BE2C (cell line): ENCODE data around the gene CRYGN.

Experiments used
- DNase-seq: peaks from one replicate; pipeline ENCODE4 v3.0.0-alpha.2; 2020
- H3K27me3 ChIP-seq: fragments of 250-450 bp; sonication (Bioruptor Pico); 2 replicates; pipeline ENCODE4 v1.5.1; 2020; ENCODE audit warnings: mild to moderate bottlenecking
- H3K36me3 ChIP-seq: fragments of 250-450 bp; sonication (Bioruptor Pico); 2 replicates; pipeline ENCODE4 v1.5.1; 2020; ENCODE audit warnings: mild to moderate bottlenecking
- H3K4me1 ChIP-seq: fragments of 250-450 bp; sonication (Bioruptor Pico); 2 replicates; pipeline ENCODE4 v1.5.1; 2020
- H3K4me3 ChIP-seq: 2 replicates; pipeline ENCODE4 v1.5.1; 2011; ENCODE audit warnings: low read depth, low read length
- H3K9me3 ChIP-seq: fragments of 250-450 bp; sonication (Bioruptor Pico); 2 replicates; pipeline ENCODE4 v1.5.1; 2020
- CTCF ChIP-seq: IDR thresholded peaks from 2 replicates; pipeline ENCODE4 v1.5.1; 2012; ENCODE audit warnings: mild to moderate bottlenecking, low read depth, low read length

The CRYGN gene

GRCh38 chr7:151390598-151391357 lies 49.2 kb downstream of the CRYGN start:
- no peak overlapping the region for H3K4me3 ChIP-seq
- H3K9me3 ChIP-seq: no peaks in the 10 kb centered on the region
- H3K36me3 ChIP-seq: no peaks in the 10 kb centered on the region
- DNase-seq: no peak
- no peak for TF ChIP-seq CTCF
- no peaks in the 10 kb centered on the region for H3K4me1 ChIP-seq
- no peaks in the 10 kb centered on the region for H3K27me3 ChIP-seq

GRCh38 chr7:151389768-151390597 lies 50.0 kb downstream of the CRYGN start:
- no peak overlapping the region for H3K4me3 ChIP-seq
- H3K4me1 ChIP-seq: no peaks in the 10 kb centered on the region
- DNase-seq: no peak
- no peaks in the 10 kb centered on the region for H3K9me3 ChIP-seq
- no peaks in the 10 kb centered on the region for H3K36me3 ChIP-seq
- no peak for TF ChIP-seq CTCF
- H3K27me3 ChIP-seq: no peaks in the 10 kb centered on the region

- H3K9me3 ChIP-seq: no peaks in the 10 kb centered on the region
- H3K4me3 ChIP-seq: no peak overlapping the region
- no peaks in the 10 kb centered on the region for H3K4me1 ChIP-seq
- DNase-seq: no peak
- H3K27me3 ChIP-seq: no peaks in the 10 kb centered on the region
- no peak for TF ChIP-seq CTCF
- no peaks in the 10 kb centered on the region for H3K36me3 ChIP-seq
Measured at GRCh38 chr7:151389096-151389767, 50.7 kb downstream of the CRYGN start.

GRCh38 chr7:151388430-151388829 lies 51.5 kb downstream of the CRYGN start:
- no peak for TF ChIP-seq CTCF
- no peaks in the 10 kb centered on the region for H3K36me3 ChIP-seq
- H3K9me3 ChIP-seq: no peaks in the 10 kb centered on the region
- no peak for DNase-seq
- no peaks in the 10 kb centered on the region for H3K4me1 ChIP-seq
- H3K27me3 ChIP-seq: no peaks in the 10 kb centered on the region
- H3K4me3 ChIP-seq: no peak overlapping the region

GRCh38 chr7:151388007-151388297 lies 52.0 kb downstream of the CRYGN start:
- no peaks in the 10 kb centered on the region for H3K9me3 ChIP-seq
- no peak for DNase-seq
- TF ChIP-seq CTCF: no peak
- H3K36me3 ChIP-seq: no peaks in the 10 kb centered on the region
- no peaks in the 10 kb centered on the region for H3K27me3 ChIP-seq
- H3K4me3 ChIP-seq: no peak overlapping the region
- no peaks in the 10 kb centered on the region for H3K4me1 ChIP-seq
